Activated CD4-positive, alpha-beta T cell treated with anti-CD3 and anti-CD28 coated beads, Interleukin-2, amount 50 U/mL, for 16 hours (primary cell): ENCODE measurements around the gene S100A7.
A peak's percentile ranks its signal among the peaks of the same experiment; 100 is the strongest.
"Not testable (repeated sequence)": the region's sequence is repeated elsewhere in the genome, so short reads cannot be mapped to it uniquely, and the experiment has no call there.

ENCODE experiments used
- DNase-seq: peaks from one replicate; pipeline ENCODE4 v3.0.0-alpha.2; 2020

Gene S100A7

DNA sequence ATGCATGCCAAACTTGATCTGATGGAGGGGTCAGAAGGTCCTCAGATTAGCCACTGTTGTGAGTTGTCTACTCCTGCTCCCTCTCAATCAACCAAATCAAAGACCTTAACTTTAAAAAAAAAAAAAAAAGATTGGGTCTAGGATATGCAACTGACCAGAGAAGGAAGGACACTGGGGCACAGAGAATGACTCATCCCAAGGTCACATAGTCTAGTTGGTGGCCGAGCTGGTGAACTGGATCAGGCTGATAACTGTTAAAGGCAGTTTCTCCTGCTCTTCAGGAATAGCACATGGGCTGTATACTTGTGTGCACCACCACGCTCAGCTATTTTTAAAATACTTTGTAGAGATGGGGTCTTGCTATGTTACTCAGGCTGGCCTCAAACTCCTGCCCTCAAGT is 14.8 kb upstream of the S100A7 start:
- no peak for DNase-seq

DNA sequence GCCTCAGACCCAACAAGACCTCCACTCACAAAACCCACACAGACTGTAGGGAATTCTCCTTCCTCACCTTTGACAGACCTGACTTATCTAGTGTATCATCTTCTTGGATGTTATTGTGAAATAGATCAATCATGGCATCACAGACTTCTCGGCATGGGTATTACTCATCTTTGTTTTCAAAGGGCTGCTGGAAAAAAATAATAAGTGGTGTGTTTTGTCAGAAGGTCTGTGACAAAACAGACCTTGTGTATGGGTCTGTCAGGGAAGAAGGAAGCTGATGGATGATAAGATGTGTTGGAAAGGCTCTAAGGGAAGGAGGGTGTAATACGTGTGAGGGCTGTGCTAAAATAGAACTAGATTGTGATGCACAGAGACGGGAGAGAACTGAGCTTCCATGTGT is 13.9 kb upstream of the S100A7 start:
- DNase-seq = no peak

DNA sequence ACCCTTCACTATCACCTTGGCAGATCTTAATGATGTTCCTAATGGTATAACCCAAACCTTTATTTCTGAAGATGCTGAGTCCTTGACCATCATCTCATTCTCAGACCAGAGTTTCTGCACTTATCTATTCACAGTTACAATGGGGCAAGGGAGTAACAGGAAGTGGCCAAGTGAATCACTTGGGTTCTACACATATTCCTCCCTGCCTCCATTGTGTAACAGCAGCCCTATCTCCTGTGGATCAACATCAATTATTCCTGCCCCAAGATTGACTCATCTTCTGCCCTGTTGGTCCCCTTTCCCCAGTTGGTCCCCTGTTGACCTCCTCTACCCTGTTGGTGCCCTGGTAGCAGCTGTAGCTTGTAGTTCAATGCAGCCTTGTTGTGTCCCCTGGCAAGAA is 10.3 kb upstream of the S100A7 start:
- no peak for DNase-seq

DNA sequence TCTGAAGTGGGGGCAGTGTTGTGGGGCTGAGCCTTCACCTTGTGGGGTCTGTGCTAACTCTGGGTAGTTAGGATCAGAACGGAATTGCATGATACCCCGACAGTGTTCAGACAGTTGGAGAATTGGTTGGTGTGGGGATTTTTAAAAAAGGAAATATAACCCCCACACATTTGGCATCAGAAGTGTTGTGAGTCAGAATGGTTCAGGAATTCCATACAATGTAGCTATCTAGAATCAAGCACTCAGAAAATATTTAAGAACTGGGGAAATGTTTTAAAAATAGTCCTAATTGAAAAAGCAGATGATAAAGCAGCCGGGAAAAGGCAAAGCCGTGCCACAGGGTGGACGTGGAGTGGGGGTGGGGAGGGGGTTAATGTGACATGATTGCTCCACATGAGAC is 6.5 kb upstream of the S100A7 start:
- DNase-seq = no peak

DNA sequence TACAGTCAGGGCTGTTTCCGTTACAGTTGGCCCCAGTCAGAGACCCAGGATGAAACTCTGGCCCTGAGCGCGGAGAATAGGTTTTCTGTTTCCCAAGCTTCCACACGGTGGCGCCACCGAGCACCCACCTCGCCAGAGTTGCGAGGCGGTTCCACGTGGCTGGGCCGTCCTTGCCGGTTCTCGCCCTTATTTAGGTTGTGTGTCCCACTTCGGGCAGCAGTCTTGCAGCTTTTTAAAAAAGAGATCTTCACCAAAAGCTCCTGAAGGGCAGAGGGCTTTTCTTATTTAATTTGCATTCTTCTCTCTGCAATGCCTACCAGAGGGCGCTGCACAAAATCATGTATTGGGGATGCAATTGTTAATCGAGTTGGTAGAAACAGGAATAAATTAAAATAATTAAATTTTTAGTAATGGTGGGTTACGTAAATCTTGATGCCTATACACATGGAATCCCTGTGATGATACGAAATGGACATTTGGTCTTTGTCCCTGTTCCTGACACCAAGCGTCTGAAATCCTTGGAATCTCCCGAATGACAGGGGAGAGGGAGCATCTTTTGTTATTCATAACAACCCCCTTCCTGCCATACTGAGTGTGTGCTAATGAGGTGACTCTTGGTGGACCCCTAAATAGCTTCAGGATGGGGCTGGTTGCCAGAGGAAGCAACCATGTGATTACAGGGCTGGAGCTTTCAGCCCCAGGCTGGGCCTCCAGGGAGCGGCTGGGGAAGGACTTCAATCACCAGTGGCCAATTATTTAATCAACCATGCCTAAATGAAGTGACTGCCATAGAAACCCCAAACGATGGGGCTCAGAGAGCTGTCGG is 5.6 kb upstream of the S100A7 start:
- DNase-seq = peak; percentile 69

DNA sequence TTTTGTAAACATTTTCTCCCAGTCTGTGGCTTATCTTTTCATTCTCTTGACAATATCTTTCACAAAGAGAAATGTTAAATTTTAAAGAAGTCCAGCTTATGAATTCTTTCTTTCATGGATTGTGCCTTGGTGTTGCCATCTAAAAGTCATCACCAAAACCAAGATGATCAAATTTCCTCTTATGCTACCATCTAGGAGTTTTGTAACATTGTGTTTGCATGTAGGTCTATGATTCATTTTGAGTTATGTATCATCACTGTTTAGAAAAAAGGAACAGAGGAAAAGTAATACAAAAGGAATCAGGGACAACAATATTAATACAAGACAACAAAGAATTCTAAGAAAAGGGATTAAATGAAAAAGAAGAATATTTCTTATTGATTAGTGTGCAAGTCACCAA is 2.3 kb upstream of the S100A7 start:
- DNase-seq = not testable (repeated sequence)

DNA sequence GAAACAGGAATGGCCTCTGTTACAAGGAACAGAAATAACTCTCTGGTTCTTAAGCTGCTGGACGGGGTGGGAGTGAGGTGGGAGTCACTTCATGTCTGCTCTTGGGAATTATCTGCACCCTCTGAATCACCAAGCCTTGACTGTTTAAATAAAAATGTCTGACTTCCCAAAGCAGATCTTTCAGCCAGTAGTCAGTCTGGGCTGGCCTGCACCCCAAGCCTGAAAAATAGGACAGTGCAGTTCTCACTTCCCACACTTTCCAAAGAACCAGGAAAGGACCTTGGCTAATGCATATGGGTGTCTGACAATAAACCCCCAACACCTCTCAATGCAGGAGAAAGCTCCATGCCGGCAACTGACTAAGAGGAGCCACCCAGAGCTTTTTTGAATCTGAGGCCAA is 796 bp downstream of the S100A7 start:
- no peak for DNase-seq

DNA sequence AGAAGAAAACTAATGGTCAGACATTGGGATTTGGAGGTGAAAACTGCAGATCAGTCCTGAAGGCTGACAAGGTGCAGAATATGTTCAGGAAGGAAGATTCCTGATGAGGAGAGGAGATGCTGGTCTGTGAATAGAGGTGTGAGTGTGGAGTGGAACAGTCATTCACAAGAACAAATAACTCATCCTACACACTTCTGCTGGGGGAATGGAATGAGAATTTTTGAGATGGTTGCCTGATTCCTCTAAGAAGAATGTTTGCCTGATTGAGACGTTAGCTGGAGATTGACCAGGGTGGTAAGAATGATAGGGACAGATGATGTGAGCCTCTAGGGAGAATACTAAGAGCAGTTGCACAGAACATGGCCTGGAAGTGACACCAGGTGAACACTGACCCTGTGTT is 4.1 kb downstream of the S100A7 start:
- no peak for DNase-seq

DNA sequence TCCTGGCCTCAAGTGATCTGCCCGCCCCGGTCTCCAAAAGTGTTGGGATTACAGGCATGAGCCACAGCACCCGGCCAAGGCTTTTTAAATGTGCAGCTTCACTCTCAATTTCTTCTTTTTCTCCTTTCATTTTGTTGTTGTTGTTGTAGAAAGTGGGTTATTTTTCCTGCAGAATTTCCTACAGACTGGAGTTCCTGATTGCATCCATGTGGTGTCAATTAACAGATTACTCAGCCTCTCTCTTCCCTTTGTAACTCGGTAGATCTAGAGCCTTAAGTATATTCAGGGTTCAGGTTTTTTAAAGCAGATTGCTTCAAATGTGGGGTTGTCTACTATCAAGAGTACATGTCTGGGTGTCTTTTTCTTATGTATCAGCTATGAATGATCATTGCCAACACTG is 11.6 kb downstream of the S100A7 start:
- DNase-seq = not testable (repeated sequence)

DNA sequence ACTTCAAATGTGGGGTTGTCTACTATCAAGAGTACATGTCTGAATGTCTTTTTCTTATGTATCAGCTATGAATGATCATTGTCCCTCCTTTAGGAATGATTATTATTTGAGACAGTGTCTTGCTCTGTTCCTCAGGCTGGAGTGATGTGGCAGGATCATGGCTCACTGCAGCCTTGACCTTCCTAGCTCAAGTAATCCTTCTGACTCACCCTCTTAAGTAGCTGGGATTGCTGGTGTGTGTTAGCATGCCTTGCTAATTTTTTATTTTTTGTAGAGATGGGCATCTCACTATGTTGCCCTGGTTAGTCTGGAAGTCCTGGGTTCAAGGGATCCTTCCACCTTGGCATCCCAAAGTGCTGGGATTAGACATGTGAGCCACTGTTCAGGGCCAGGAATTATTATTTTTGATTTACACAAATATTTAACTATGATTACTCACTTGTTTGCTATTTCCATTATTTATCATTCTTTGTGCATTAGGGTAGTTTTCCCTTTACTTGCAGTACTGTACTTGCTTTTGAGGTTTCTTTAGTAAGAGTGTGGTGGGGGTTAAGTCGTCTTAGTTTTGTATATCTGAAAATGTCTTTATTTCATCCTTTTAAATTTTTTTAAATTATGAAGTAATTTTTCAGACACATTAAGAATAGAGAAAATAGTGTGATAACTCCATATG is 12.8 kb downstream of the S100A7 start:
- DNase-seq = no peak

DNA sequence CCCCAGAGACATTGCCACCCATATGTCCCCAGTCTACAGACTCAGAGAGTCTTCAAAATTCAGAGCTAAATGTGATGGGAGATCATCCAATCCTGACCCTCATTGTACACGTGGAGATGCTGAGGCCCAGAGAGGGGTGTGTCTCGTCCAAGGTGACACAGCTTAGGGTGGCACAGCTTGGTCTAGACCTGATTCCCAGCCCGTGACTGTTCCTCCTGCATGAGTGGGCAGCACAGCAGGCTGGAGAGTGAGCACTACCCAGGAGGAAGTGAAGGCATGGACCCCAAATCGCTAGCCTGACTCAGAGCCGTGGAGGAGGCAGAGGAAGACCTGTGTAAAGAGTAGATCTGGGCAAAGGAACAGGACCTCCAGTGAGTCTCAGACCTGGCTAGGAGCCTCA is 16.4 kb downstream of the S100A7 start:
- DNase-seq = no peak

DNA sequence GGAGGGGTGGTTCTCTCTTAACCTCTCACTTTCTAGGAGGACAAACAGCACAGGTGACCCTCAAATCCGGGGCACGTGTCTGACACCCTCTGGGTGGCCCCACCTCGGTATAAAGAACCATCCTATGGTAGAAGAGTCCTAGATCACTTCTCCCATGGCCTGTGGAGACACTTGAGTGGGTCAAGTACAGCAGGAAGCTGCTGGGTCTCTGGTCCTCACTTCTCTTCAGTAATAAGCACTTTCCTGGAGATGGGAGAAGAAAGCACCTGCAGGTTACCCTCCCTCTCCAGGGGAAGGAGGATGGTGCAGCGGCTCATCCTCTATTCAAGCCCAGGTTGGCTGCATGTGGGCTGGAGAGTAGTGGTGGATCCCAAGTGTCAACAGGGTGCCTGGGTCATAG is 17.0 kb downstream of the S100A7 start:
- no peak for DNase-seq

DNA sequence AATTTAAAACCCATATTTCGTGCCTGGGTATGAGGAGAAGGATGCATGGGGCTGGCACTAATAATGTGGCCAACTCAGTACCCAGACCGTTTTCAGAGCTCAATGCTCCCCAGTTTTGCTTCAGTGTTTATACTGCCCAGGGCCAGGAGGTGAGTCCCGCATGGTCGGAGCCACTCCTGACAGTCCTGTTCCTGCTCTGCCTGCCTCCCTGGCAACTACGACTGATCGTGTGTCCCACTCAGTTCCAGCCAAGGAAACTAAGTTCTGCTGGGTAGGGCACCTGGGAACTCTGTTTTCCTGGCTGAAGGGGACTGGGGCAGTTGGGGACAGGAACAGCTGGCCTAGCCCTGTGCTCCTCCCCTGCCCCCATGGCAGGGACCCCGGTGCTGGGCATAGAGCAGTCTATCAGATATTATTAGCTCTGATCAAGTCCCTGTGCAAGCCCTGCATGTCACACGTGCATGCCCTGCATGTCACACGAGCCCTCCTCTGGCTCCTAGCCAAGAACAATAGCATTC is 19.2 kb downstream of the S100A7 start:
- DNase-seq = no peak

DNA sequence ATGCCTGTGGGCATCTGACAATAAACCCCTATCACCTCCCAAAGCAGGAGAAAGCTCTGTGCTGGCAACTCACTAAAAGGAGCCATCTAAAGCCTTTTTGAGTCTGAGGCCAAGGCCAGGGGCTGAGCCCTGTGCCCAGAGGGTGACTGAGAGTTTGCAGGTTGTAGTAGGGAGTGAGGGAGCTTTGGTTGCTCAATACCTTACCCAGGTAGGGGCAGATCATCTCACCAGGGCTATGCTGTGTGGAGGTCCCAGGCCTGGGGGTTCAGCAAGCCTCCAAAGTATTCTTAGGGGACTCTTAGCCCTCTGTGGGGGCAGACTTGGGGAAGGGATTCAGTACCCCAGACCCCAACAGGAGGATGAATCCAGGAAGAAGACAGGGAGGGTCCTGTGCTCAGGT is 21.2 kb downstream of the S100A7 start:
- DNase-seq = no peak

DNA sequence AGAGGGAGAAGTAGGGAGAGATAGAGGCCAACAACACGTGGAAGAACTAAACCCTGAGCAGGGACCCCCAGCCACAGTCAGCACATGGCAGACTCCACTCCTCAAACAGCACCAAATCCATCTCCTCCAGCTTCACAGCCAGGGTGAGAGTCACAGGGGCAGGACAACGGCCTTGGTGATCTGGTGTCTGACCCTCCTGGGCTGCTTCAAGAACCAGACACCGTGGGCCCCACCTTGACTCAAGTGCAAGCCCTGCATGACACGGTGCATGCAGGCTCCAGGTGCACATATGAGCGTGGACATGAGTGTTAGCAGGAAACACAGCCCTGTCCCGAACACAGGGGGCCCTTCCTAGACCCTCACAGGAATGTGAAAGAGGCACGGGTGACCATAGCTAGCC is 21.9 kb downstream of the S100A7 start:
- DNase-seq = no peak

DNA sequence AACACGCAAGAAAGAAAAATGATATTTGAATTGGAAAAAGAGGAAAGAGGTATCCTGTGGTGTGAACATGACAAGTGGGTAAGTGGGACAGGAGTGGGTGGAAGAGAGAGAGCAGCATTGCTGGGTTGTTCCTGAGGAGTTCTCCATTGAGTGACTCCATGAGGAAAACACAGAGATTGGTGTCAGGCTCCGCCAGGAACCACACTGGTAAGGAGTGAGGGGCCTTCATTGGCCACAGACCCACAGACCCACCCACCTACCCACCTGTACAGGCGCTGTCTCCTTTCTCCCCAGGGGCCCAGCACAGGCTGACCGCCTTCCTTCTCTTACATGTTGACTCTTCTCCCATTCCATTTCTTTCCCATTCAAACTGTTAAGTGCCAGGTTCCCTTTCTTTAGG is 23.2 kb downstream of the S100A7 start:
- DNase-seq = no peak

DNA sequence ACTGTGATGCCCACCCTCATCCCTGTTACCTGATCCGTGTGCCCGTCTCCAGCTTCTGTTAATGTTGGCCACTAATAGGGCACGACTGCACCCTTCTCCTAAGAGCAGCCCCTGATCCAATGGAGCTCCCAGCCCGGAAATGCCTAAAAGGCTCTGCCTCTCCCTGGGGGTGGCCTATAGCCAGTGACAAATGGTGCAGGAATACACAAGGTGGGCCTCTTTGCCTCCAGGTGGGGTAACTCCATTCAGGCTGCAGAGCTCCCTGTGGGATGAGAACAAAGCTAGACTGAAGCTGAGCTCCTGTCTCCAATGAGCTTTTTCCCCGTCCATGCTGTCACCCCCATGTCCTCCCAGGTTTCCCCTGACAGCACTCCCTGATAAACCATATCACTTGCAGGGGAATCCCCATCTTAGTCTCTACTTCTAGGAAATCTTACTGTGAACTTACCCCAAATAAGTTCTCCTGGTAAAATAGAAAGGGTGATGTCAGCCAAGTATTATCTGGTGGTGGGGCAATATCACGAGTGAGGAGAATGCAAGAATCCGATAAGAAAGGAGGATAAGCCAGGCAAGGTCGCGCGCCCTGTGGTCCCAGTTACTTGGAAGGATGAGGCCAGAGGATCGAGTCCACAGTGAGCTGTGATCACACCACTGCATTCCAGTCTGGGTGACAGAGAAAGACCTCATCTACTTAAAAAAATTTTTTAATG is 25.6 kb downstream of the S100A7 start:
- DNase-seq = no peak

DNA sequence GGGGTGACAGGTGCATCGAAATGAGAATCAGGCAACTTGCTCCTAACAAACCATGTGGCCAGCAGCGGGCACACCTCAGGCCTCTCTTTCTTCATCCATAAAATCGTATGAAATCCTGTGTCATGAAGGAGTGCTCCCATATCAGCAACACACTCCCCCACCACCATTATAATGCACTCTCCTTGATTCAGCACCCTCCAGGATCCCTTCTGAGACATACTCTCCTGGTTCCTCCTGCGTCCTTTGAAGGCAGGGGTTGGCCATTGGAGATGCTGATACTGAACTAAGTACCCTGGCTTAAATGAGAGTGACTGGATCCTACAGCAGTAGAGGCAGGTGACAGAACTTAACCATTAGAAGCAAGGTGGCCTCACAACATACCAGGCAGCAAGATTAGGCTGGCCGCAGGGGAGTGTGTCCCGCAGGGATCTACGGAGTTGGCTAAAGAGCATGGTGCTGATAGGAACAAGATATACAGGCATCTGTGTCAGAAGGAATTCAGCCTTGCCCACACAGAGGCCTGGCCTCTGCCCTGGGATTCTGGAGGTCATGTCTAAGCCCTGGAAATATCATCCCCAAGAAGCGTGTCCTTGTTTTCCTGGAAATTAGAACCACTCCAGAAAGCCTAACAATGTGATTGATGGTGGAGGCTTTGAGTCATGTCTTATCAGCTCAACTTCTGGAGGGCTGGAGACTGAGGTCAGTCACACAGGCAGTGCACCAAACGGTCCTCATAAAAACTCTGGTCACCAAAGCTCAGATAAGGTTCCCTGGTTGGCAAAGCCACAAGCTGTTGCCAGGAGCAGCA is 27.4 kb downstream of the S100A7 start:
- DNase-seq = no peak

DNA sequence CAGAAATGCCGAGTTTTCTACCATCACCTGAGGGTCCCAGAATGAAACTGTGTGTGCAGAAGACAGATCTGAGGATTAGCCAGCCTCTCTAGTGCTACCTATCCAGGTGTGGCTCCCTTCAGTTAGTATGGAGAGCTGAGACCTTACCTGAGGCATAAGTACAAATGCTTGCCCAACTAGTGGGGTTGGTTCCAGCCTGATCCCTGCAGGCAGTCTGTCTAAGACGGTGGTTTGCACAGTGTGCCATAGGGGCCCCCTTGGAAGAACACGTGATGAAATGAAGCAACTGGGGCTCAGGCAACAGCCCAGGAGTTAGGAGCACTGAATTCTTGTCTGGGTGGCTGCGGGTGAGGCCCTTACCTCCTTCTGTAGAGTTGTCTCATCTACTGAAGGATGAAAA is 28.5 kb downstream of the S100A7 start:
- no peak for DNase-seq

DNA sequence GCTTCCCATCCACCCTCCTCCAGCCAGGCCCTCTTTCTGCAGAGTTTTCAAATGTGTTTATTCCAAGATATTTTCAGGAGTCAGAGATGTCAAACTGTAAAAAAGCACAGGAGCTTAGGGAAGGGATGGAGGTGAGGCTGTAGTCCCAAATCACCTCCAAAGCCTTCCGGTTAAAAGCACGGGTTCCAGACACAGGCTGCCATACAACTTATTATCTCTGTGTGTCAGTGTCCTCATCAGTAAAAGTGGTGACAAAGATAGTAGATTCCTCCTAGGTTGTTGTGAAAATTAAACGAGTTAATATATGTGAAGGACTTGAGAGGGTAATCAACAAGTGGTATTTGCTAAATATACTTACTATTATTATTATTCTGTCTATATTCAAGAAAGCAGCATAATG is 29.0 kb downstream of the S100A7 start:
- no peak for DNase-seq

DNA sequence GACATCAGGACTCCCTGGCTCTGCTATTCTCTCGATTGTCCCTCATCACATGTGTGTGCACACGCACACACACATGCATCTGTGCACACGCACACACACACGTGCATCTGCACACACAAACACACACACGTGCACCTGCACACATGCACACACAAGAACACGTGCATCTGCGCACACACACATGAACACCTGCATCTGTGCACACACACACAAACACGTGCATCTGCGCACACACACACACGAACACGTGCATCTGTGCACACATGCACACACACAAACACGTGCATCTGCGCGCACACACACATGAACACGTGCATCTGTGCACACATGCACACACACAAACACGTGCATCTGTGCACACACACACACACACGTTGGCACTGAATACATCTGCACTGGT is 29.4 kb downstream of the S100A7 start:
- no peak for DNase-seq

DNA sequence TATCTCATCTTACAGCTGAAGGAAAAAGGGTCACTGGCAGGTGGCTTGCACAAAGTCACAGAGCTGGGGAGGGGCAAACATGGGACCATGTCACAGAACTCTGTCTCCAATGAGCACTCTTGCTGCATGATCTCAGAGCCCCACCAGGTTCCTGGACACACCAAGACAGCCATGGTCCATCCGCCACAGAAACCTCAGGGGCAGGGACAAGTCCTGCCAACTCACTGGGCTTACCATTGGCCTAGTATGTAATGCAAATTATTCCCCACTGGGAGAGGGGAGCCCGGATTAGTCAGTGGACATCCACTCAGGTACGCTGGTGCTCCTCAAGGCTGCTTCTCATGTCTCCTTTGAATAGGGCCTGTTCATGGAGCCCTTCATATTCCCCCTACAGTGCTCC is 29.9 kb downstream of the S100A7 start:
- no peak for DNase-seq

DNA sequence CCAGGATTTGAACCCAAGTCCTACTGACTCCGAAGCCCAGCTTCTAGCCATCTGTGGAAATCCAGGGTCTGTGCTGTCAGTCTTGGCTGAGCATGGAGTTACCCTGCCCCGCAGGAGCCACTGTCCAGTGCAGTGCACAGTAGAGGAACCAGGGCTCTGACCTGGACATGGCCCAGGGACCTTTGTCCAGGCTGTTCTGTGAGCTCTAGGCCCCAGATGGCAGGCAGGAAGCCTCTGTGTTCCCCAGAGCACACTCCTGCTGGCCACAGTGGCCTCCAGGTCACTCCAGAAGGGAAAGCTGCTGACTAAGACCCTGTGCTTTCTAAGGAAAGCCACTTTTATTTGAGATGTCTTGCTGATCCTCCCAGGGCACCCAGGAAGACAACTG is 30.3 kb downstream of the S100A7 start:
- no peak for DNase-seq
